LNCAP (cell line): ENCODE measurements around the gene GLA.

ENCODE experiments used
- CTCF ChIP-seq: fragments of 450-650 bp; IDR thresholded peaks from 2 replicates; pipeline ENCODE4 v1.5.1; 2017; ENCODE audit warnings: mild to moderate bottlenecking

The GLA gene

GRCh38 chrX:101348452-101349192 lies 59.1 kb downstream of the GLA start, which contains the start of gene TIMM8A:
Gene TIMM8A, minus strand, starts transcription at chrX:101348742. Its CDS starts 78 bp downstream, at chrX:101348664.
- TF ChIP-seq CTCF, result no peak

GRCh38 chrX:101347859-101348451 lies 59.8 kb downstream of the GLA start:
- no peak for TF ChIP-seq CTCF
